ENCODE measurements around the gene PSMB10. TPM values are rescaled to one million over a fixed set of nuclear protein-coding genes. Genes with fewer than 3 reads are reported as not detected.

The PSMB10 gene
- total and polyA plus RNA-seq, 2 of the 8 experiments (the other 6 are each of a cell fraction or from before 2014, with no cell fraction given), result 32.1 to 61.9 TPM

- Histone ChIP-seq H2AK5ac (ENCODE audit: low read depth, low read length) (no peak overlapping the region), H3K56ac (replicated peaks; ENCODE audit: insufficient read length, low read depth, low read length) (no peak overlapping the region), H3K23ac (ENCODE audit: insufficient read length) (no peak overlapping the region), H3K4me3 (ENCODE audit: extremely low read depth in 1 of 4, insufficient read depth in 2 of 4, low read depth in 3 of 4, low read length in 4 of 4) (no peak overlapping the region), H3K79me1 (ENCODE audit: low read depth, low read length) (no peaks in the 10 kb centered on the region), H2BK120ac (replicated peaks; ENCODE audit: low read depth, low read length) (no peak overlapping the region), H3K9ac (replicated peaks in 1 of 4; ENCODE audit: extremely low read depth in 1 of 4, low read depth in 3 of 4, low read length in 3 of 4) (no peak overlapping the region), H2AFZ (ENCODE audit: low read length) (no peak overlapping the region), H3K36me3 (ENCODE audit: control insufficient read depth in 2 of 4, insufficient read depth in 4 of 4, low read length in 3 of 4) (no peaks in the 10 kb centered on the region; a peak in 2 of 8 replicates), H3K79me2 (ENCODE audit: control insufficient read depth in 1 of 2, insufficient read depth in 2 of 2, low read length in 2 of 2) (no peaks in the 10 kb centered on the region), H4K91ac (replicated peaks; ENCODE audit: insufficient read length, low read length) (no peak overlapping the region), H3K23me2 (ENCODE audit: low read depth, low read length) (no peaks in the 10 kb centered on the region), H4K8ac (ENCODE audit: extremely low read depth, insufficient read depth, low read length) (no peak overlapping the region), H2BK12ac (ENCODE audit: low read depth, low read length) (no peak overlapping the region), H4K20me1 (replicated peaks in 1 of 2; ENCODE audit: control insufficient read depth in 1 of 2, insufficient read depth in 2 of 2, low read length in 2 of 2) (peaks cover 7 to 27% of the 10 kb centered on the region in 2 experiments), H3K14ac (ENCODE audit: insufficient read length) (no peak overlapping the region), H3K4me2 (ENCODE audit: insufficient read depth in 1 of 2, low read depth in 2 of 2, low read length in 2 of 2) (no peak overlapping the region), H2BK20ac (ENCODE audit: low read length) (no peak overlapping the region), H3K18ac (ENCODE audit: extremely low read depth, low read length) (no peak overlapping the region), H2BK5ac (ENCODE audit: low read depth, low read length) (no peak overlapping the region), H3K4ac (replicated peaks; ENCODE audit: insufficient read length, low read depth, low read length) (no peak overlapping the region), H3K4me1 (replicated peaks in 1 of 4; ENCODE audit: control insufficient read depth in 3 of 4, insufficient read depth in 4 of 4, low read length in 3 of 4) (peaks cover 0 to 8% (median 4%) of the 10 kb centered on the region in 4 experiments; a peak in 5 of 7 replicates), H3K9me3 (ENCODE audit: insufficient read depth in 2 of 2, low read depth in 1 of 2, low read length in 1 of 2) (no peaks in the 10 kb centered on the region), H4K5ac (ENCODE audit: insufficient read length, low read depth, low read length) (no peak overlapping the region), H3K27ac (ENCODE audit: low read depth, low read length) (no peak overlapping the region), H3K27me3 (replicated peaks in 1 of 4; ENCODE audit: control insufficient read depth in 3 of 4, extremely low read depth in 1 of 4, insufficient read depth in 3 of 4, low read length in 3 of 4) (no peaks in the 10 kb centered on the region), H2BK15ac (ENCODE audit: low read length) (no peak overlapping the region)
- no peak for FAIRE-seq
- POLR2A ChIA-PET (ENCODE audit: partially characterized antibody), result interaction anchor here (1.3 to 7.5 kb wide), 4 partner anchors 7 to 44 kb away, joined by 4 to 43 read pairs (median 28); partner anchors contain the start of genes LCAT, NRN1L and PSMB10
- whole genome bisulfite sequencing, 2 experiments (ENCODE audit: extremely low coverage in 1 of 2, insufficient coverage in 1 of 2, insufficient read length in 1 of 2, insufficient replicate concordance in 2 of 2, low coverage in 1 of 2, low lambda C conversion rate in 2 of 2, missing lambda C conversion rate in 1 of 2), result 87% methylated on average over 7 of the region's 7 CpGs; no CpG with 5 or more reads in 1 of the 2 experiments
- CTCF ChIA-PET (ENCODE audit: partially characterized antibody), result interaction anchor here (0.9 to 27.1 kb wide), 15 partner anchors 8 to 408 kb away, joined by 3 to 623 read pairs (median 6); partner anchors contain the start of genes EDC4, NRN1L and PSKH1
- no peak for TF ChIP-seq EGR1 (IDR thresholded peaks at IDR 0.05; ENCODE audit: borderline replicate concordance, low read depth, low read length)
- TF ChIP-seq NANOG (IDR thresholded peaks at IDR 0.05; ENCODE audit: insufficient read depth, low read depth, low read length, poor library complexity, severe bottlenecking), result no peak
- TF ChIP-seq ZNF274 (IDR thresholded peaks at IDR 0.05; ENCODE audit: borderline replicate concordance, extremely low read depth, low read length), result no peak
- TF ChIP-seq SIX5 (IDR thresholded peaks at IDR 0.05; ENCODE audit: low read depth, low read length), result no peak
- TF ChIP-seq MAX (IDR thresholded peaks at IDR 0.05), result no peak
- no peak for TF ChIP-seq GABPA (IDR thresholded peaks at IDR 0.05; ENCODE audit: borderline replicate concordance, insufficient read depth, low read length)
- no peak for TF ChIP-seq CEBPB (IDR thresholded peaks at IDR 0.05; ENCODE audit: low read depth, low read length)
- no peak for DNase-seq (ENCODE audit: low read depth in 1 of 2, low spot score in 2 of 2)
Observed at GRCh38 chr16:67928147-67928546, 8.5 kb downstream of the PSMB10 start.

Data from H1 (cell line).